HepG2 (cell line): ENCODE data around the gene AP4E1. TPM values are rescaled to one million over a fixed set of nuclear protein-coding genes. Genes with fewer than 3 reads are reported as not detected.

Source experiments
- ATAC-seq: fragments of 200-7000 bp; cut with Tn5 transposase; 3 replicates; pipeline ENCODE4 v1.9.1; 2020; ENCODE audit warnings: mild to moderate bottlenecking, moderate library complexity
- BruUV-seq: library from RNA; stranded (reverse); fragments of 400-500 nt; replicated peaks from 2 replicates; lab custom pipeline; 2021; lab: Mats Ljungman, UMichigan
- CTCF ChIA-PET: fragments of 300-600 bp; formaldehyde crosslinking; extraction: SDS; loops from one replicate; lab custom pipeline; 2021; ENCODE audit warnings: low total read pairs, inconsistent platforms, low intra/inter-chr PET ratio; lab: Yijun Ruan, JAX
- POLR2A ChIA-PET: fragments of 350-600 bp; sonication (Branson Sonifier 250); formaldehyde crosslinking; loops from one replicate; lab custom pipeline; 2020; ENCODE audit warnings: antibody characterized with exemption, inconsistent platforms; lab: Yijun Ruan, JAX
- DNase-seq: peaks from one replicate; pipeline ENCODE4 v3.0.0-alpha.2; 2015; ENCODE audit warnings: low spot score
- FAIRE-seq: peaks from 3 replicates; lab custom pipeline; 2011; peaks lifted over from hg19 to GRCh38; lab: Jason Lieb, UNC
- H2AFZ ChIP-seq: one replicate; pipeline ENCODE4 v1.6.1; 2011; ENCODE audit warnings: low read length, inconsistent platforms
- H3K27ac ChIP-seq: fragments of 300-600 bp; 3 replicates; pipeline ENCODE4 v1.8.0; 2011; ENCODE audit warnings: mixed run types, mild to moderate bottlenecking, mixed read lengths, low read length, inconsistent platforms; ENCODE audit not compliant: insufficient read depth; ENCODE audit errors: extremely low read length
- H3K27me3 ChIP-seq, 2 experiments: fragments of 200-600 bp in 1 of 2; 2 replicates in 1 of 2; 3 replicates in 1 of 2; pipeline versions ENCODE4 v1.6.0 to v1.8.0; 2011; ENCODE audit warnings: low read length in 2 of 2, mild to moderate bottlenecking in 2 of 2, moderate library complexity in 2 of 2, inconsistent platforms in 1 of 2; ENCODE audit not compliant: insufficient read depth in 2 of 2, control insufficient read depth in 1 of 2
- H3K36me3 ChIP-seq, 2 experiments: fragments of 200-600 bp in 1 of 2; replicated peaks in 1 of 2; 2 replicates in 1 of 2; 3 replicates in 1 of 2; pipeline versions ENCODE4 v1.5.1 to v1.8.0; 2011; ENCODE audit warnings: low read length in 2 of 2, inconsistent platforms in 1 of 2; ENCODE audit not compliant: insufficient read depth in 2 of 2, control insufficient read depth in 1 of 2
- H3K4me1 ChIP-seq: 2 replicates; pipeline ENCODE4 v1.5.1; 2012; ENCODE audit warnings: low read length, inconsistent platforms; ENCODE audit not compliant: insufficient read depth
- H3K4me2 ChIP-seq: 2 replicates; pipeline ENCODE4 v1.6.0; 2011; ENCODE audit warnings: low read depth, low read length, inconsistent platforms
- H3K4me3 ChIP-seq, 3 experiments: fragments of 200-600 bp in 1 of 3; sonication (generic), shearing (Covaris generic) in 1 of 3; replicated peaks in 1 of 3; 2 replicates each; pipeline ENCODE4 v1.5.1; 2011 to 2016; ENCODE audit warnings: low read length in 3 of 3, inconsistent platforms in 2 of 3, low read depth in 2 of 3, mild to moderate bottlenecking in 2 of 3, control low read depth in 1 of 3, mixed read lengths in 1 of 3; ENCODE audit not compliant: insufficient read depth in 1 of 3
- H3K79me2 ChIP-seq: one replicate; pipeline ENCODE4 v1.6.1; 2011; ENCODE audit warnings: low read length, inconsistent platforms; ENCODE audit not compliant: insufficient read depth
- H3K9ac ChIP-seq: 2 replicates; pipeline ENCODE4 v1.6.0; 2011; ENCODE audit warnings: mild to moderate bottlenecking, low read depth, low read length, inconsistent platforms; ENCODE audit not compliant: insufficient read depth
- H3K9me3 ChIP-seq: 2 replicates; pipeline ENCODE4 v1.5.1; 2012; ENCODE audit warnings: mild to moderate bottlenecking, low read length
- H4K20me1 ChIP-seq: 2 replicates; pipeline ENCODE4 v1.6.0; 2011; ENCODE audit warnings: inconsistent platforms, mild to moderate bottlenecking, low read length, moderate library complexity; ENCODE audit not compliant: insufficient read depth
- FOXA1 ChIP-seq, 2 experiments: fragments of 450-650 bp in 1 of 2; sonication (generic) in 1 of 2; formaldehyde crosslinking in 1 of 2; IDR thresholded peaks; 2 replicates each; pipeline versions ENCODE4 v1.4.0 to v1.6.1; 2016 to 2020; ENCODE audit warnings: missing genetic modification reagents in 1 of 2
- HNF4G ChIP-seq, 2 experiments: sonication (generic) in 1 of 2; formaldehyde crosslinking in 1 of 2; IDR thresholded peaks; 2 replicates each; pipeline versions ENCODE4 v1.4.0 to v1.6.1; 2011 to 2020; ENCODE audit warnings: borderline replicate concordance in 2 of 2, low read depth in 2 of 2, mild to moderate bottlenecking in 2 of 2, low read length in 1 of 2, missing genetic modification reagents in 1 of 2, moderate library complexity in 1 of 2
- MYPOP ChIP-seq: sonication (generic); formaldehyde crosslinking; IDR thresholded peaks from 2 replicates; pipeline ENCODE4 v1.8.1; 2023; ENCODE audit warnings: mild to moderate bottlenecking, moderate library complexity, missing genetic modification reagents
- NR2F1 ChIP-seq, 2 experiments: fragments of 450-650 bp in 1 of 2; formaldehyde crosslinking in 1 of 2; IDR thresholded peaks; 2 replicates each; pipeline versions ENCODE4 v1.5.0 to v1.6.1; 2016 to 2020; ENCODE audit warnings: mild to moderate bottlenecking in 1 of 2, missing compliant biosample characterization in 1 of 2, missing genetic modification reagents in 1 of 2, moderate library complexity in 1 of 2
- REST ChIP-seq, 2 experiments: IDR thresholded peaks; 2 replicates each; pipeline ENCODE4 v1.6.1; 2011 to 2012; ENCODE audit warnings: low read length in 2 of 2, borderline replicate concordance in 1 of 2, low read depth in 1 of 2, mild to moderate bottlenecking in 1 of 2, moderate library complexity in 1 of 2
- SIN3B ChIP-seq: fragments of 150-350 bp; IDR thresholded peaks from 2 replicates; pipeline ENCODE4 v1.6.1; 2014; ENCODE audit warnings: low read length
- SMAD3 ChIP-seq: sonication (generic); formaldehyde crosslinking; IDR thresholded peaks from 2 replicates; pipeline ENCODE4 v1.4.0; 2020; ENCODE audit warnings: missing genetic modification reagents
- SYNCRIP ChIP-seq: fragments of 200-400 bp; formaldehyde crosslinking; IDR thresholded peaks from 2 replicates; pipeline ENCODE4 v1.6.1; 2018; ENCODE audit warnings: mild to moderate bottlenecking, low read depth, low read length; ENCODE audit not compliant: insufficient read depth
- ZFYVE20 ChIP-seq: sonication (generic); formaldehyde crosslinking; IDR thresholded peaks from 2 replicates; pipeline ENCODE4 v1.8.0; 2023; ENCODE audit warnings: low read depth, mild to moderate bottlenecking, moderate library complexity, missing genetic modification reagents, borderline replicate concordance
- ZNF17 ChIP-seq: sonication (generic); formaldehyde crosslinking; IDR thresholded peaks from 2 replicates; pipeline ENCODE4 v1.5.0; 2020; ENCODE audit warnings: mild to moderate bottlenecking, missing genetic modification reagents
- ZNF530 ChIP-seq: sonication (generic); formaldehyde crosslinking; IDR thresholded peaks from 2 replicates; pipeline ENCODE4 v1.5.0; 2020; ENCODE audit warnings: low read depth, mild to moderate bottlenecking, missing genetic modification reagents
- ZNF563 ChIP-seq: sonication (generic); formaldehyde crosslinking; IDR thresholded peaks from 2 replicates; pipeline ENCODE4 v1.8.0; 2022; ENCODE audit warnings: mild to moderate bottlenecking, moderate library complexity, missing genetic modification reagents
- ZNF678 ChIP-seq: sonication (generic); formaldehyde crosslinking; IDR thresholded peaks from 2 replicates; pipeline ENCODE4 v1.4.0; 2020; ENCODE audit warnings: mild to moderate bottlenecking, missing genetic modification reagents
- ZNF713 ChIP-seq: sonication (generic); formaldehyde crosslinking; IDR thresholded peaks from 2 replicates; pipeline ENCODE4 v1.4.0; 2020; ENCODE audit warnings: mild to moderate bottlenecking, missing genetic modification reagents
- ZSCAN12 ChIP-seq: sonication (generic); formaldehyde crosslinking; IDR thresholded peaks from 2 replicates; pipeline ENCODE4 v1.9.0; 2021; ENCODE audit warnings: mild to moderate bottlenecking, missing genetic modification reagents
- WGBS: methylation state at CpG from one replicate; pipeline ENCODE4 v1.1.6; 2017; ENCODE audit warnings: low lambda C conversion rate; 5-methylcytosine and 5-hydroxymethylcytosine counted together
- in situ Hi-C: cut with HindIII; loops from 2 replicates; pipeline ENCODE4 v1.10.0; 2017; ENCODE audit warnings: low pct_unique_long_range_greater_than_20kb; ENCODE audit not compliant: extremely low pct_ligation_motif_present
- intact Hi-C: fragments of 100-400 bp; cut with micrococcal nuclease; formaldehyde crosslinking; loops from one replicate; pipeline ENCODE4 v1.10.0; 2022; ENCODE audit not compliant: unreplicated experiment
- polyA plus RNA-seq, 8 experiments: library from polyadenylated mRNA; depleted of rRNA in 3 of 8; stranded (reverse) in 7 of 8; unstranded in 1 of 8; fragments of >200 nt; fragmentation: Illumina TruSeq in 4 of 8; extraction: Trizol in 4 of 8; gene quantifications; 2 replicates each; pipeline versions ENCODE4 v1.2.1 to v1.2.3, GENCODE V29; 2011 to 2016; ENCODE audit warnings: low read depth in 4 of 8, missing spikeins in 1 of 8, mixed read lengths in 1 of 8; ENCODE audit not compliant: insufficient read depth in 1 of 8
- total RNA-seq, 5 experiments: library from RNA; depleted of rRNA; stranded (reverse); fragments of >200 nt; fragmentation: Illumina TruSeq; extraction: Trizol; gene quantifications; 2 replicates each; pipeline ENCODE4 v1.2.3, GENCODE V29; 2016; ENCODE audit warnings: low read depth in 1 of 5

Gene AP4E1
- total and polyA plus RNA-seq, 2 of the 13 experiments (the other 11 are each of a cell fraction or from before 2014, with no cell fraction given) = 2.2 to 7.8 TPM

- TF ChIP-seq SMAD3 (no peak), ZFYVE20 (no peak)
Observed at GRCh38 chr15:50943638-50944037, 35.2 kb downstream of the AP4E1 start (continued).

GRCh38 chr15:50944672-50945071, 36.2 kb downstream of the AP4E1 start:
- in situ Hi-C loops = no loop called here
- WGBS = 96% methylated on average over 3 of the region's 3 CpGs

More at GRCh38 chr15:50944672-50945071, 36.2 kb downstream of the AP4E1 start:
- ATAC-seq = no peak
- no peaks in the 10 kb centered on the region for H3K27me3 ChIP-seq
- no peak overlapping the region for H2AFZ ChIP-seq
- H3K79me2 ChIP-seq = no peaks in the 10 kb centered on the region
- CTCF ChIA-PET = no interaction called here
- intact Hi-C loops = no loop called here
- no peak overlapping the region for H3K9ac ChIP-seq
- peaks cover 0 to 17% of the 10 kb centered on the region in 2 experiments; a peak in 3 of 5 replicates for H3K36me3 ChIP-seq
- POLR2A ChIA-PET = no interaction called here
- TF ChIP-seq MYPOP (no peak), ZNF563 (no peak), ZNF678 (CRISPR knock-in tag) (no peak), REST (IDR thresholded peaks at IDR 0.05; ENCODE audit: borderline replicate concordance in 1 of 2, low read depth in 1 of 2, low read length in 2 of 2) (no peak), ZNF530 (no peak), NR2F1 (CRISPR knock-in tag; IDR thresholded peaks at IDR 0.05) (no peak), SYNCRIP (no peak), ZNF17 (CRISPR knock-in tag) (no peak), SIN3B (no peak), ZSCAN12 (no peak), HNF4G (IDR thresholded peaks at IDR 0.05; ENCODE audit: borderline replicate concordance, low read depth, low read length) (no peak), HNF4G (CRISPR knock-in tag; IDR thresholded peaks at IDR 0.05; ENCODE audit: borderline replicate concordance, low read depth) (no peak), FOXA1 (IDR thresholded peaks at IDR 0.05) (no peak), FOXA1 (CRISPR knock-in tag; IDR thresholded peaks at IDR 0.05) (no peak), ZNF713 (CRISPR knock-in tag) (no peak)
- no peak overlapping the region for H3K4me3 ChIP-seq
- no TSS peak for BruUV-seq
- no peak for FAIRE-seq
- DNase-seq = no peak
- peaks cover 4% of the 10 kb centered on the region for H3K4me1 ChIP-seq
- H4K20me1 ChIP-seq = no peaks in the 10 kb centered on the region
- no peak overlapping the region for H3K4me2 ChIP-seq
- no peak overlapping the region for H3K27ac ChIP-seq
- no peaks in the 10 kb centered on the region for H3K9me3 ChIP-seq
